ENCODE measurements around the gene ALDH16A1.

ALDH16A1 gene

GRCh38 chr19:49488863-49489537 is 36.0 kb downstream of the ALDH16A1 start:
- no peak for DNase-seq (ENCODE audit: low read depth)

- DNase-seq (ENCODE audit: low read depth): no peak
These were observed 36.7 kb downstream of the ALDH16A1 start for GRCh38 chr19:49489601-49490167.

GRCh38 chr19:49490287-49491029 is 37.4 kb downstream of the ALDH16A1 start:
- DNase-seq (ENCODE audit: low read depth): no peak

- no peak for DNase-seq (ENCODE audit: low read depth)
These were observed 38.2 kb downstream of the ALDH16A1 start for GRCh38 chr19:49491030-49491803.

GRCh38 chr19:49491804-49492572 is 39.0 kb downstream of the ALDH16A1 start:
- DNase-seq (ENCODE audit: low read depth): no peak

- DNase-seq (ENCODE audit: low read depth): no peak
These were observed 39.8 kb downstream of the ALDH16A1 start for GRCh38 chr19:49492573-49493405.

- DNase-seq (ENCODE audit: low read depth): no peak
These were observed 43.6 kb downstream of the ALDH16A1 start for GRCh38 chr19:49496574-49497008.

- peak; percentile 71 for DNase-seq (ENCODE audit: low read depth)
These were observed 44.2 kb downstream of the ALDH16A1 start for GRCh38 chr19:49497047-49497788.

- DNase-seq (ENCODE audit: low read depth): no peak
These were observed 44.7 kb downstream of the ALDH16A1 start for GRCh38 chr19:49497789-49498103.

GRCh38 chr19:49498475-49498874 is 45.5 kb downstream of the ALDH16A1 start:
- no peak for DNase-seq (ENCODE audit: low read depth)

- DNase-seq (ENCODE audit: low read depth): peak; percentile 26
These were observed 46.1 kb downstream of the ALDH16A1 start for GRCh38 chr19:49499030-49499670.

- DNase-seq (ENCODE audit: low read depth): no peak
These were observed 50.0 kb downstream of the ALDH16A1 start for GRCh38 chr19:49502866-49503581.

- DNase-seq (ENCODE audit: low read depth): no peak
These were observed 50.5 kb downstream of the ALDH16A1 start for GRCh38 chr19:49503582-49503962.

GRCh38 chr19:49506575-49507105 is 53.6 kb downstream of the ALDH16A1 start:
- peak; percentile 73 for DNase-seq (ENCODE audit: low read depth)

- DNase-seq (ENCODE audit: low read depth): no peak
These were observed 54.9 kb downstream of the ALDH16A1 start for GRCh38 chr19:49507803-49508494.

- DNase-seq (ENCODE audit: low read depth): no peak
These were observed 60.1 kb downstream of the ALDH16A1 start for GRCh38 chr19:49512970-49513745.

- no peak for DNase-seq (ENCODE audit: low read depth)
These were observed 60.7 kb downstream of the ALDH16A1 start for GRCh38 chr19:49513746-49514118.
